ENCODE results near the gene NVL. TPM values are rescaled to one million over a fixed set of nuclear protein-coding genes. Genes with fewer than 3 reads are reported as not detected.

Gene NVL
- total RNA-seq, 1 donor from 2014 or later: 101 TPM

DNA sequence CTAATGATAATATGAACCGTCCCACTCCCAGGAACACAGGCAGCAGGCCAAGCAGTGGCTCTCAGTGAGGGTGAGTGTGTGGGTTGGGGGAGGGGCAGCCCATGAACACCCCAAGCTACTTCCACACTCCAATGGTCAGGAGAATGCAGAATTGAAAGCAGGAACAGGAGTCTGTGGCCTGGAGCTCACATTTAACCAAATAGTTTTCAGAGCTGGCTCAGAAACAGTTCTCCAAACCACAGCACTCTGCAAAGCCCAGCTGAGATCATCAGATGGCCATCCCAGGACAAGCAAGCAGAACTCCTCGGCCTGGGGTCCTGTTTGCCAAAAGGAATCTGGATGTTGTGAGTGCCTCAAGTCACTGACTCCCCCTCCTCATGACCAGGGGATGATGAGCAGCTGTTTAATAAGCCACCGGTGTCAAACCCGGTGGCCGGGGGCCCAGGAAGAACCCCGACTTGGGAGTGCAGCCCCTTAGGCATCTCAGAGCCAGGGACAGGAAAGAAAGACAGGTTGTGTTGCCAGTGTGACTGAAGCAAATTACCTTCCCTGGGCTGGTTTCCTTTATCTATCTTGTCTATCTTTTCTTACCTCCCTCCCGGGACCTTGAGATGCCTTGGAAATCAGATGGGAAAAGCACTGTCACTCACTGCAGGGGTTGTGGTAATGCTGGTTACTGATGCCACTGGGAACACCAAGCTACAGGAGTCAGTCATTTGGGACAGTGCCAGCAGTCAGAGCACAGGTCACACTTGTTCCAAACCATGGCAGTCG lies 126.5 kb downstream of the NVL start:
- peak overlapping the region; percentile 96 for H3K27ac Mint-ChIP-seq
- H3K27ac ChIP-seq: peak overlapping the region; percentile 23
- H2AFZ ChIP-seq (replicated peaks): peak overlapping the region; percentile 89

DNA sequence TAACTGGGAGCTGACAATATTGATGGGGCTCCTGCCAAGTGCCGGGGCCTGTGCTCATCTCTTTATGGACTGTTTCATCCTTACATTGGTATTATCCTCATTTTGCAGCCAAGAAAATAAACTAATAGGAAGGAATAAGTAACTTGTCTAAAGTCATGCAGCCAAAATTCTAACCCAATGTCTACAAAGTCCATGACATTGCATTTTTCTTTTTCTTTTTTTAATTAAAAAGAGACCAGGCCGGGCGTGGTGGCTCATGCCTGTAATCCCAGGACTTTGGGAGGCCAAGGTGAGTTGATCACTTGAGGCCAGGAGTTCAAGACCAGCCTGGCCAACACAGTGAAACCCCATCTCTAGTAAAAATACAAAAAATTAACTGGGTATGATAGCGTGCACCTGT lies 128.1 kb downstream of the NVL start:
- peaks cover 23% of the 10 kb centered on the region for H3K4me1 Mint-ChIP-seq
- no peaks in the 10 kb centered on the region for H3K27me3 ChIP-seq
- no peaks in the 10 kb centered on the region for H4K20me1 ChIP-seq (ENCODE audit: low read depth)
- H3K36me3 ChIP-seq: no peaks in the 10 kb centered on the region
- peaks cover 16% of the 10 kb centered on the region for H3K4me1 ChIP-seq
- H3K79me2 ChIP-seq (ENCODE audit: low read depth): no peaks in the 10 kb centered on the region
- H3K4me3 Mint-ChIP-seq: no peak overlapping the region
- H2AFZ ChIP-seq (replicated peaks): no peak overlapping the region
- TF ChIP-seq CTCF (IDR thresholded peaks at IDR 0.05): no peak
- H3K9ac ChIP-seq: no peak overlapping the region
- peaks cover 1% of the 10 kb centered on the region for H3K36me3 Mint-ChIP-seq
- H3F3A ChIP-seq (ENCODE audit: low read depth): peaks cover 19% of the 10 kb centered on the region
- H3K4me3 ChIP-seq: no peak overlapping the region
- H3K27ac Mint-ChIP-seq: no peak overlapping the region
- H3K27ac ChIP-seq: no peak overlapping the region
- H3K9me3 ChIP-seq (ENCODE audit: low read depth): no peaks in the 10 kb centered on the region
- peaks cover 3% of the 10 kb centered on the region for H3K27me3 Mint-ChIP-seq (ENCODE audit: insufficient read depth, low read depth)
- no peak overlapping the region for H3K4me2 ChIP-seq
- DNase-seq (ENCODE audit: low spot score): no peak
- H3K9me3 Mint-ChIP-seq: no peaks in the 10 kb centered on the region

More for the DNA sequence above, 126.5 kb downstream of the NVL start:
- H3K9ac ChIP-seq: no peak overlapping the region
- peaks cover 19% of the 10 kb centered on the region for H3F3A ChIP-seq (ENCODE audit: low read depth)
- peak; percentile 35 for DNase-seq (ENCODE audit: low spot score)
- H3K27me3 ChIP-seq: no peaks in the 10 kb centered on the region
- H3K4me3 Mint-ChIP-seq: peak overlapping the region; percentile 59
- H3K4me1 ChIP-seq: peaks cover 16% of the 10 kb centered on the region
- no peaks in the 10 kb centered on the region for H3K9me3 ChIP-seq (ENCODE audit: low read depth)
- no peaks in the 10 kb centered on the region for H3K79me2 ChIP-seq (ENCODE audit: low read depth)
- H3K27me3 Mint-ChIP-seq (ENCODE audit: insufficient read depth, low read depth): peaks cover 3% of the 10 kb centered on the region
- peaks cover 1% of the 10 kb centered on the region for H3K36me3 Mint-ChIP-seq
- peaks cover 23% of the 10 kb centered on the region for H3K4me1 Mint-ChIP-seq
- H3K36me3 ChIP-seq: no peaks in the 10 kb centered on the region
- no peak overlapping the region for H3K4me3 ChIP-seq
- no peaks in the 10 kb centered on the region for H3K9me3 Mint-ChIP-seq
- TF ChIP-seq EZH2 (IDR thresholded peaks at IDR 0.05) (no peak), EZH2phosphoT487 (IDR thresholded peaks at IDR 0.05) (no peak), CTCF (IDR thresholded peaks at IDR 0.05) (no peak)
- H3K4me2 ChIP-seq: peak overlapping the region; percentile 45
- no peaks in the 10 kb centered on the region for H4K20me1 ChIP-seq (ENCODE audit: low read depth)

DNA sequence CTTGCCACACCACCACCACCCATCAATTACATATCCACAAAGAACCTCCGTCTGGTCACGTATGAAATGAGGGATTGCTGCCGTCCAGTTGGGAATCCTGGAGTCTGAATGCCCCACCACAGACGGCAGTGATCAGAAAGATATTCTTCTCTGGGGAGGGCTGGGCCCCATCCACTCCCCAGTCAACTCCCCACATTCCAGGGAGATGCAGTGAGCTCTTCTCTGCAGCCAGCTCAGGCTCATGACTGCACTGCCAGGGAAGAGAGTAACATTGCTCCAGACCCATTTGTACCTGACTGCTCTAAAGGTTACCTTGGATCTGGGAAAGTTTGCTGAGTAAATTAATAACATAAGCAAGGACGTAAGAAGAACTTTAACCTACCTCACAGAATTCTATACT lies 128.6 kb downstream of the NVL start:
- Mint-ChIP-seq H3K36me3 (peaks cover 1% of the 10 kb centered on the region), H3K4me3 (no peak overlapping the region), H3K9me3 (no peaks in the 10 kb centered on the region), H3K27ac (no peak overlapping the region), H3K4me1 (peaks cover 23% of the 10 kb centered on the region), H3K27me3 (ENCODE audit: insufficient read depth, low read depth) (peaks cover 3% of the 10 kb centered on the region)
- H4K20me1 ChIP-seq (ENCODE audit: low read depth): no peaks in the 10 kb centered on the region
- no peaks in the 10 kb centered on the region for H3K79me2 ChIP-seq (ENCODE audit: low read depth)
- no peak for DNase-seq (ENCODE audit: low spot score)
- H3K9me3 ChIP-seq (ENCODE audit: low read depth): no peaks in the 10 kb centered on the region
- H3K36me3 ChIP-seq: no peaks in the 10 kb centered on the region
- no peak overlapping the region for H3K4me2 ChIP-seq
- no peaks in the 10 kb centered on the region for H3K27me3 ChIP-seq
- no peak overlapping the region for H3K27ac ChIP-seq
- H3K4me1 ChIP-seq: peaks cover 16% of the 10 kb centered on the region
- TF ChIP-seq EZH2 (IDR thresholded peaks at IDR 0.05) (no peak), EZH2phosphoT487 (IDR thresholded peaks at IDR 0.05) (no peak)
- no peak overlapping the region for H3K9ac ChIP-seq
- peaks cover 19% of the 10 kb centered on the region for H3F3A ChIP-seq (ENCODE audit: low read depth)
- no peak overlapping the region for H3K4me3 ChIP-seq
- H2AFZ ChIP-seq (replicated peaks): no peak overlapping the region

DNA sequence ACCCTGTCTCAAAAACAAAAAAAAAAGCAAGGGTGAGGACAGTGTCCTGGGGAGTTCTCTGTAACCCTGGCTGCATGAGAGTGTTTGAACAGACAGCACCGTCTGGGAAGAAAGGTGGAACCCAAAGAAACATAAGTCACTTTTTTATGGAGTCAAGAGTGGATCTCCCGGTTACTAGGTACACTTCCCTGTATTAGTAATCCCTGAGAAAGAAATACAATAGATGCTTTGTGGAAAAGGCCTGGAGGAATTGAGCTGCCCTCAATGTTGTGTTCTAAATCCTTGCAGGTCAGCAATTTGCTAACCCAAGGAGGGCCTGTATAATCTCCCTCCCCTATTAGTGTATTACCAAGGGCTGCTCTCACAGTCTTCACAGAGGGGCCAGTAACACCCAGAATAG lies 130.3 kb downstream of the NVL start:
- Mint-ChIP-seq H3K9me3 (no peaks in the 10 kb centered on the region), H3K27ac (peak overlapping the region; percentile 63), H3K4me3 (no peak overlapping the region), H3K27me3 (ENCODE audit: insufficient read depth, low read depth) (peaks cover 3% of the 10 kb centered on the region), H3K36me3 (peaks cover 6% of the 10 kb centered on the region), H3K4me1 (peaks cover 20% of the 10 kb centered on the region)
- Histone ChIP-seq H3K36me3 (no peaks in the 10 kb centered on the region), H3K4me2 (no peak overlapping the region), H3K27ac (peak overlapping the region; percentile 78), H3F3A (ENCODE audit: low read depth) (peaks cover 22% of the 10 kb centered on the region), H3K4me1 (peaks cover 16% of the 10 kb centered on the region), H2AFZ (replicated peaks) (no peak overlapping the region), H3K27me3 (no peaks in the 10 kb centered on the region), H3K79me2 (ENCODE audit: low read depth) (no peaks in the 10 kb centered on the region), H4K20me1 (ENCODE audit: low read depth) (no peaks in the 10 kb centered on the region), H3K9me3 (ENCODE audit: low read depth) (no peaks in the 10 kb centered on the region), H3K4me3 (no peak overlapping the region), H3K9ac (no peak overlapping the region)
- TF ChIP-seq EZH2phosphoT487 (IDR thresholded peaks at IDR 0.05) (no peak), CTCF (IDR thresholded peaks at IDR 0.05) (no peak), EZH2 (IDR thresholded peaks at IDR 0.05) (no peak)
- peak; percentile 24 for DNase-seq (ENCODE audit: low spot score)

All from neural progenitor cell (in vitro differentiated cells).